Neural crest cell (in vitro differentiated cells): ENCODE measurements around the gene TNKS1BP1. TPM values are rescaled to one million over a fixed set of nuclear protein-coding genes. Genes with fewer than 3 reads are reported as not detected.

Source experiments
- DNase-seq: peaks from one replicate; pipeline ENCODE4 v3.0.0; 2021; ENCODE audit warnings: low read depth, mixed read lengths, low spot score
- H3K27ac Mint-ChIP-seq: one replicate; pipeline ENCODE4 v1.8.0; 2021; ENCODE audit warnings: mild to moderate bottlenecking, mixed read lengths; ENCODE audit not compliant: unreplicated experiment
- H3K27me3 Mint-ChIP-seq: 2 replicates; pipeline ENCODE4 v1.8.0; 2021; ENCODE audit warnings: low read depth, mild to moderate bottlenecking, mixed read lengths
- H3K36me3 Mint-ChIP-seq: 2 replicates; pipeline ENCODE4 v1.8.0; 2021; ENCODE audit warnings: low read depth, mild to moderate bottlenecking, mixed read lengths
- H3K4me1 Mint-ChIP-seq: 2 replicates; pipeline ENCODE4 v1.8.0; 2021; ENCODE audit warnings: mixed read lengths
- H3K4me3 Mint-ChIP-seq: one replicate; pipeline ENCODE4 v1.8.0; 2021; ENCODE audit warnings: mild to moderate bottlenecking, mixed read lengths
- H3K9me3 Mint-ChIP-seq: 2 replicates; pipeline ENCODE4 v1.8.0; 2021; ENCODE audit warnings: mixed read lengths
- CTCF ChIP-seq: fragments of 200-600 bp; sonication (generic); conservative IDR thresholded peaks from 2 replicates; pipeline ENCODE4 v1.5.0; 2021; ENCODE audit warnings: antibody characterized with exemption, mild to moderate bottlenecking
- total RNA-seq: library from RNA; stranded (reverse); gene quantifications from 2 replicates; pipeline ENCODE4 v1.2.1, GENCODE V29; 2021

Gene TNKS1BP1
- total RNA-seq, 1 donor from 2014 or later = 114 TPM

- no peaks in the 10 kb centered on the region for H3K9me3 Mint-ChIP-seq
- no peak for TF ChIP-seq CTCF
- H3K36me3 Mint-ChIP-seq = peaks cover 36% of the 10 kb centered on the region
- peak overlapping the region; percentile 16 for H3K27ac Mint-ChIP-seq
- H3K27me3 Mint-ChIP-seq = no peaks in the 10 kb centered on the region
- peak overlapping the region; percentile 65 for H3K4me3 Mint-ChIP-seq
- DNase-seq = no peak
- H3K4me1 Mint-ChIP-seq = peaks cover 38% of the 10 kb centered on the region
These were observed 3.0 kb upstream of the TNKS1BP1 start for GRCh38 chr11:57327721-57328120.

- Mint-ChIP-seq H3K27ac (peak overlapping the region; percentile 98), H3K9me3 (no peaks in the 10 kb centered on the region), H3K4me3 (peak overlapping the region; percentile 95), H3K4me1 (peaks cover 58% of the 10 kb centered on the region), H3K36me3 (peaks cover 34% of the 10 kb centered on the region), H3K27me3 (no peaks in the 10 kb centered on the region)
- no peak for DNase-seq
- no peak for TF ChIP-seq CTCF
These were observed 940 bp upstream of the TNKS1BP1 start for GRCh38 chr11:57325735-57326048.

GRCh38 chr11:57324154-57324885 lies 432 bp downstream of the TNKS1BP1 start:
- no peaks in the 10 kb centered on the region for H3K9me3 Mint-ChIP-seq
- peak overlapping the region; percentile 97 for H3K27ac Mint-ChIP-seq
- H3K4me1 Mint-ChIP-seq = peaks cover 60% of the 10 kb centered on the region
- peak; percentile 74 for DNase-seq
- peaks cover 27% of the 10 kb centered on the region for H3K36me3 Mint-ChIP-seq
- peak overlapping the region; percentile 97 for H3K4me3 Mint-ChIP-seq
- TF ChIP-seq CTCF = no peak
- H3K27me3 Mint-ChIP-seq = no peaks in the 10 kb centered on the region

GRCh38 chr11:57323855-57324153 lies 948 bp downstream of the TNKS1BP1 start:
- H3K27ac Mint-ChIP-seq = peak overlapping the region; percentile 97
- no peak for DNase-seq
- no peaks in the 10 kb centered on the region for H3K9me3 Mint-ChIP-seq
- no peak for TF ChIP-seq CTCF
- H3K27me3 Mint-ChIP-seq = no peaks in the 10 kb centered on the region
- H3K4me1 Mint-ChIP-seq = peaks cover 63% of the 10 kb centered on the region
- H3K4me3 Mint-ChIP-seq = peak overlapping the region; percentile 97
- H3K36me3 Mint-ChIP-seq = peaks cover 28% of the 10 kb centered on the region

GRCh38 chr11:57323167-57323854 lies 1.4 kb downstream of the TNKS1BP1 start:
- peak; percentile 12 for TF ChIP-seq CTCF
- Mint-ChIP-seq H3K36me3 (peaks cover 25% of the 10 kb centered on the region), H3K27ac (peak overlapping the region; percentile 60), H3K9me3 (no peaks in the 10 kb centered on the region), H3K4me1 (peaks cover 63% of the 10 kb centered on the region), H3K4me3 (peak overlapping the region; percentile 97), H3K27me3 (no peaks in the 10 kb centered on the region)
- DNase-seq = no peak
